A549 treated with DMSO at 1 μM for 4 hours (cell line): ENCODE results near the gene ZFR2. TPM values are rescaled to one million over a fixed set of nuclear protein-coding genes. Genes with fewer than 3 reads are reported as not detected.

ENCODE experiments used
- total RNA-seq: library from RNA; stranded (reverse); fragments of 200-300 nt; extraction: Qiagen RNA extraction; gene quantifications from 5 replicates; pipeline ENCODE4 v1.2.3, GENCODE V29; 2022; ENCODE audit warnings: low read depth

ZFR2 gene
- 0.16 to 0.31 TPM (median 0.30 TPM) in 3 of 5 replicates, not detected in the others for total RNA-seq

GRCh38 chr19:3868770-3869456 lies at the start of gene ZFR2:
Gene ZFR2 (minus strand): TSS chr19:3869038. CDS start chr19:3869017, 21 bp downstream.

GRCh38 chr19:3880471-3881271 lies 11.8 kb upstream of the ZFR2 start, which contains the start of gene ATCAY:
Gene ATCAY (plus strand): TSS chr19:3880685. CDS start chr19:3885768, 5,083 bp downstream.

GRCh38 chr19:3785938-3786824 lies 82.7 kb downstream of the ZFR2 start, which contains the start of gene MATK:
Gene MATK (minus strand): TSS chr19:3786381. CDS start chr19:3785135, 1,246 bp downstream.

GRCh38 chr19:3771906-3772455 lies 96.9 kb downstream of the ZFR2 start, which contains the start of gene RAX2:
Gene RAX2 (minus strand): TSS chr19:3772228. CDS start chr19:3771742, 486 bp downstream.

GRCh38 chr19:3762501-3763459 lies 106.1 kb downstream of the ZFR2 start, which contains the start of gene MRPL54:
Gene MRPL54 (plus strand): TSS chr19:3762682. CDS start chr19:3762701, 19 bp downstream.

GRCh38 chr19:3761382-3762129 lies 107.3 kb downstream of the ZFR2 start, which contains the start of gene APBA3:
Gene APBA3 (minus strand): TSS chr19:3761692. CDS start chr19:3760264, 1,428 bp downstream.

Other genes with a start within 250 kb of the ZFR2 start
- 12.2 to 20.1 TPM (median 18.8 TPM) in 5 replicates for gene CACTIN, start 242.2 kb downstream of the ZFR2 start, total RNA-seq
- gene PIP5K1C, start 168.6 kb downstream of the ZFR2 start, total RNA-seq = 7.4 to 14.1 TPM (median 11.5 TPM) in 5 replicates
- 0.38 to 0.73 TPM (median 0.53 TPM) in 5 replicates for gene TJP3, start 160.7 kb downstream of the ZFR2 start, total RNA-seq
- gene APBA3, start 107.3 kb downstream of the ZFR2 start, total RNA-seq = 9.3 to 15.0 TPM (median 13.3 TPM) in 5 replicates
- 61.7 to 79.2 TPM (median 66.2 TPM) in 5 replicates for gene MRPL54, start 106.4 kb downstream of the ZFR2 start, total RNA-seq
- gene RAX2, start 96.8 kb downstream of the ZFR2 start, total RNA-seq = not detected in 5 replicates
- gene MATK, start 82.7 kb downstream of the ZFR2 start, total RNA-seq = 0.82 to 1.9 TPM (median 1.1 TPM) in 5 replicates
- gene ATCAY, start 11.6 kb upstream of the ZFR2 start, total RNA-seq = 0.09 to 0.24 TPM (median 0.18 TPM) in 5 replicates
- gene NMRK2, start 64.0 kb upstream of the ZFR2 start, total RNA-seq = not detected in 5 replicates
- 42.8 to 52.6 TPM (median 47.8 TPM) in 5 replicates for gene DAPK3, start 102.1 kb upstream of the ZFR2 start, total RNA-seq
- 976 to 1,139 TPM (median 1,107 TPM) in 5 replicates for gene EEF2, start 116.4 kb upstream of the ZFR2 start, total RNA-seq
- gene PIAS4, start 138.7 kb upstream of the ZFR2 start, total RNA-seq = 12.5 to 18.9 TPM (median 17.4 TPM) in 5 replicates
- gene ZBTB7A, start 197.9 kb upstream of the ZFR2 start, total RNA-seq = 13.0 to 19.5 TPM (median 18.2 TPM) in 5 replicates